Ramos (cell line): Measurements from ENCODE around the gene LRP1B.

Experiments used
- in situ Hi-C: fragments of 300-500 bp; cut with MboI; formaldehyde crosslinking; loops from one replicate; pipeline ENCODE4 v1.14.3; 2022; ENCODE audit warnings: low sequenced_read_pairs; ENCODE audit not compliant: unreplicated experiment

Gene LRP1B

DNA sequence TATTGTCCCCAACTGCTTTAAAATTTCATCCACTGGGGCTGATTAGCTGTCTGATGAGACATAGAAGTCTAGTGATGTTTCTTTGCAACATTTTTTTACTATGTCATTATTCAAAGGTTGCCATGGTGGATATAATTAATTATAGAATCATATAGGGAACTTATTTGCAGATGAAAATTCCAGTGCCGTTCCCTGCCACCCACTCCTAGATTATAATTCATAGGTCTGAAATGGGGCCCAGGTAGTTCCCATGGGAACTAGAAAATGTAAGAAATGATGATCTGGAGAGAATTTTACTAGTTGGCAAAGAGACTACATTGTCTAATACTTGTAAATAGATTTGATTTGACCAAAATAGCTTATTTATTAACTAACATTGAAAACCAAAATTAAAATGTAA is 1854.2 kb downstream of the LRP1B start:
- in situ Hi-C loops = no loop called here

DNA sequence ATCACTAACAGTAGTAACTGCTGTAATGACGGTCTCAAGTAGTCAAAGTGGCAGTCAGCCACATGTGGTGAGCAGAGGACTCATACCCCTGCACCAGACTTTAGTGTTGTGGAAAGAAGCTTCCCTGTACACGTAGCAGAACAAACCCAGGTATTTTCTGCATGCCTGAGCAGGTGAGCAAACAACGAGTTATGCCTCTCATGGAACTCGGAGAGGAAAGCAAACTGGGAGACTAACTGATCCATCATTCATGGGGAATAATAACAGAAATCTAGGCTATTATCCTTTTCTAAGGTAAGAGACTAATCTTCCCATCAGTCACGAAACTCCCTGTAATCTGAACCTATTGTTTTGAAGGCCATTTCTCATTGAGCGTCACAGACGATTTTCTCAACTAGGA is 1855.4 kb downstream of the LRP1B start:
- in situ Hi-C loops = no loop called here

- in situ Hi-C loops = no loop called here
Observed at GRCh38 chr2:140274891-140275290, 1855.9 kb downstream of the LRP1B start.

- in situ Hi-C loops = no loop called here
Observed at GRCh38 chr2:140273958-140274357, 1856.9 kb downstream of the LRP1B start.

DNA sequence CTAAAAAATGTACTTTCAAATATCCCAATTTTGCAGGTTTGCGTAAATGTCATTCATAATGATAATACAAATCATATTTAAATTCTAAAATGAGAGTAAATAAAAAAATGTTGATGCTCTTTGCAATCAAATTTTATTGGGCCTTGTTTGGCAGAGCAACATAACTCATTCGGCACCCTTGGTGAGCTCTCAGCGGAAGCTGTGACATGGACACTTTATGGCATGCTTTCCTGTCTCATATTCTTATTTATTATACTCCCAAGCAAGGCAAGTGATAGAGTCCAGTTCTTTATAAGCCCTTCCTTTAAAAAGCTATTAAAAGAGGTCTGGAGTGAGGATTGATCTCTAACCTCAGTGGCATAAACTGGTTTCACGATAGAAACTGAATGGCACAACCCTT is 1857.4 kb downstream of the LRP1B start:
- in situ Hi-C loops = no loop called here

- in situ Hi-C loops = no loop called here
Observed at GRCh38 chr2:140270224-140270623, 1860.6 kb downstream of the LRP1B start.

- in situ Hi-C loops = no loop called here
Observed at GRCh38 chr2:140269000-140269399, 1861.8 kb downstream of the LRP1B start.

DNA sequence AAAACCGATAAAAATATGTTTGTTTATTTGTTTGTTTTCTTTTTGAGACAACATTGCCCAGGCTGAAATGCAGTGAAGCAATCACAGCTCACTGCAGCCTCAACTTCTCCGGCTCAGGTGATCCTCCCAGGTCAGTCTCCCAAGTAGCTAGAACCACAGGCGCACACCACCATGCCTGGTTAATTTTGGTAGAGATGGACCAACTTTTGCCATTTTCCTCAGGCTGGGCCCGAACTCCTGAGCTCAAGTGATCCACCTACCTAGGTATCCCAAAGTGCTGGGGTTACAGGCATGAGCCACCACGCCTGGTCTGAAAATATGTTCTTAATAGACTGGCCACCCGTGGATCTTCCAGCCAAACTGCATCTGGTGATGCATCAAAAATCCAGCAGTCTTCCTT is 1867.9 kb downstream of the LRP1B start:
- in situ Hi-C loops = no loop called here

DNA sequence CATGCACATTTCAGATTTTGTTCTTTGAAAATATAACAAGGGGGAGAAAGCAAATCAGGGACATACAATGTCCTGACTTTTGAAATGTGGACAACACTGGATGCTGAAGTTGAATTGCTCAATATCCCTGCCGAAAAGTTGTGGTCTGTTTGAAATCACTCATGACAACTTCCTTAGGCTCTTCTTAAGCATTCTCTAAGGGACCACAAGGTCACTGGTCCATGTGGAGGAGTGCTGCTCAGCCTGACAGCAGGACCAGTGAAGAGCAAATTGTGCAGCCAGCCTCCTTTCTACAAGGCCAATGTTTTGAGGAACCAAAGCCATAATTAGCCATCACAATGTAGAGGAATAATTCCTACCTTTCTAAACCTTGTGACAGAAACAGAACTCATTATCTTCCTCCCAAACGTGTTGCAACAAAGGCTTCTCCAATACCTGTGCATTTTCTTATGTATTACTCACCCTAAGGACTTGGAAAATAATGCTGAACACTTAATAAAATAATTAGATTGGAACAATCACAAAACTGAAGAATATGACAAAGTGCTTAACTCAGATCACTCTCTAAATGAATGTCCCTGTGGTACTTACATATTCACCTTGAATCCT is 1873.0 kb downstream of the LRP1B start:
- in situ Hi-C loops = no loop called here

GRCh38 chr2:140256080-140256479 is 1874.7 kb downstream of the LRP1B start:
- in situ Hi-C loops = no loop called here

GRCh38 chr2:140249821-140250220 is 1881.0 kb downstream of the LRP1B start:
- in situ Hi-C loops = no loop called here

DNA sequence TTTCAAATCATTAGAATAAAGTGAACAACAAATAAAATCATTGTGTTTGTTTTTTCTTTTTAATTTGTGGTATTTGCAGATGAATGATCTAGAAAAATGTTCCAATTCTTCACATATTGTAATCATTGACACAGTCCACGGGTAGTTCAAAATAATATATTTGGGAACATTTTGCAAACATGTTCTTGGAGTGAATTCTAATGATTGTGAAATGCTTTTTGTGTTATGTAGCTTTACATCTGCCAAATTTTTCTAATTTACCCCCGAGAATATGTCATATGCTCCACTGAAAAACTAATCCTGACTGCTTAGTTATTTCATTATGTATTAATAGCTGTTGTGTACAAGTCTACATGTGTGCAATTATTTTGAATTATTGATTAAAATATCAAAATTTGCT is 1882.2 kb downstream of the LRP1B start:
- in situ Hi-C loops = no loop called here

GRCh38 chr2:140247451-140248195 is 1883.2 kb downstream of the LRP1B start:
- in situ Hi-C loops = no loop called here

DNA sequence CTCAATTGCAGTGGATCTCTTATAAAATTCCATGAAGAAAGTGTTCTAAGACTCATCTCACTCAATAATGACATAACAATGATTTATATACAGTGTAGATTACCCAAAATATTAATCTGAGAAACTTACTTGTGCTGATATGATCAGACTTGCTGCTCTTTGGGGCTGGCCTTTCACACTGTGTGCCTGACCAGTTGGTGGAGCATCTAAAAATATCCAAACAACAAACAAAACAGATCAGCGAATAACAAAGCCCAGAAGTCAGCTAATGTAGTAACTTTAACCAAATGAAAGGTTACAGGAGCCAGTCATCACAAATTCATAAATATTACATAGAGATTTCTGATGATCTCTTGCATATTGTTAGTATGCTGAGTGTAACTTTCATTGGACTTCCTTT is 1883.9 kb downstream of the LRP1B start:
- in situ Hi-C loops = no loop called here

GRCh38 chr2:140246058-140246457 is 1884.8 kb downstream of the LRP1B start:
- in situ Hi-C loops = no loop called here

GRCh38 chr2:140242889-140243288 is 1887.9 kb downstream of the LRP1B start:
- in situ Hi-C loops = no loop called here

DNA sequence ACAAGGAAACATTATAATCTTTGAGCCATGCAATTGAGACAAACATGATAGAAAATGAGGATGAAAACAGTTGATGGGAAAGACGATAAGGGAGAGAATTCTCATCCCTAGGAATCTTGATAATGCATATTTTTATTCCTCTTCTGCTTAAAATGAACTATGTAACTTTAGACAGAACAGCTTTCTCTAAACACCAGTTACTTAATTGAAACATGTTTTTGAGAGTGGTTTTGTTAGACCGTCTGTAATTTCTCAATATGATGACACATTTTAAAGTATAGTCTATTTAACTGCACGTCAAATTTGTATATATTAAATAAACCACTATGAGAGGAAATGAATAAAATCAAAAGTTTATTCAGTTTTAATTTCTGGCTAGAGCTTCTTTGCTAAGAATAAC is 1896.7 kb downstream of the LRP1B start:
- in situ Hi-C loops = no loop called here

- in situ Hi-C loops = no loop called here
Observed at GRCh38 chr2:140210963-140211362, 1919.9 kb downstream of the LRP1B start.

DNA sequence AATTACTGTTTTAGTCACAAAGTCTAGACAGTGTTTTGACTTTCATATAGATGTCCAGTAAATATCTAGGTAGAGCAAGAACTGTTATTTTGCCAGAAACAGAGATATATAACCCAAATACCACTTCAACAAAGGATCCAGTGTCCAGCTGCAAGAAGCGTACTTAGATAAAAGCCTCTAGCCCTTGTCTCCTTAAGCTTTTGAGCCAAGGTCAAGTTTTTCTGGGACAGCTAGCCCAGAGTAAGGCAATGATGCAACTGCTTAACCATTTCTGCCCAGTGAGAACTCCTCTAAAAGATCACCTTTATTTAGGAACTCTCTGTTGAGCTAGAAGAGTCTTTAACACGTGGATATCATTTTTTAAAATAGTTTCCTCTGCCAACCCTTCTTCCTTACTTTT is 1925.7 kb downstream of the LRP1B start:
- in situ Hi-C loops = no loop called here

DNA sequence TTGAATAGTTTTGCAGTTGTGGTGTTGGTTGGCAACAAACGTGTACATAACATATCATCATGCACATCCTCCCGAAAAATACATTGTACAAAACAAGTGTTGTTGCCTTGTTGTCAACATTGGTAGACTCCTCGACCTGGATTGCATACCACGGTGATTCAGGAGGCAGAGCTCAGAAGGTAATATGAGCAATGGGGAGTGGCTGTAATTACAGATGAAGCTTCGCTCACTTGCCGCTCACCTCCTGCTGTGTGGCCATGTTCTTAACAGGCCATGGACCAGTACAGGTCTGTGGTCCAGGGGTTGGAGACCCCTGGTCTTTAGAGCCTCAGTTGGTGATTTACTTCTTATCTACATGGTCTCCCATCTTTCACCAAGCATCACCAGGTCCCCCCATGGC is 1927.5 kb downstream of the LRP1B start:
- in situ Hi-C loops = no loop called here

GRCh38 chr2:140201572-140201971 is 1929.2 kb downstream of the LRP1B start:
- in situ Hi-C loops = no loop called here

DNA sequence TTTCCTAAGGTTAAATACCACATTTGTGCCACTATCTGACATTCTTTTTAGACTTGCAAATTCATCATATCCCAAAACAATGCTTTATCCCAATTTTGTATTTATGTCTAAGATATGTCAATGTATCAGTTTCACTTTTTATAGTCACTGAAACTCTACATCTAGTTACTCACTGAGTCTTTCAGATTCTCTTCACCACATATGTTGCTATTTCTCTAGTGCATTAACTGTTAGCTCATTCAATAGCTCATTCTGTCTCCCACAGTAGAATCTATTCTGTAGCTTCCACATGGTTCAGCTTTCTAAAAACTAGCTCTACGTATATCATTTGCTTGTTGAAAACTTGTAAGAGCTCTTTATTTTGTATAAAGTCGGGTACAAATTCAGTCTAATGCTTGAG is 1930.1 kb downstream of the LRP1B start:
- in situ Hi-C loops = no loop called here
